ENCODE measurements around the gene HEATR9.

- TF ChIP-seq POLR2A (IDR thresholded peaks at IDR 0.05; ENCODE audit: low read length) = no peak
- no peak for TF ChIP-seq CTCF (IDR thresholded peaks at IDR 0.05)
- no peak for TF ChIP-seq JUN (IDR thresholded peaks at IDR 0.05)
- TF ChIP-seq USF2 (IDR thresholded peaks at IDR 0.05) = no peak
- no peak for TF ChIP-seq MAFK (IDR thresholded peaks at IDR 0.05; ENCODE audit: partially characterized antibody)
- TF ChIP-seq BHLHE40 (IDR thresholded peaks at IDR 0.05; ENCODE audit: low read depth, low read length) = no peak
These were observed 22.5 kb downstream of the HEATR9 start for GRCh38 chr17:35846055-35846809.
